GM18867 (cell line): Measurements from ENCODE around the gene LRRC8E.

Source experiments
- ATAC-seq: cut with Tn5 transposase; IDR thresholded peaks from one replicate; pipeline ENCODE4 v1.9.1; 2021; ENCODE audit warnings: mild to moderate bottlenecking, moderate library complexity; ENCODE audit not compliant: unreplicated experiment

Gene LRRC8E

DNA sequence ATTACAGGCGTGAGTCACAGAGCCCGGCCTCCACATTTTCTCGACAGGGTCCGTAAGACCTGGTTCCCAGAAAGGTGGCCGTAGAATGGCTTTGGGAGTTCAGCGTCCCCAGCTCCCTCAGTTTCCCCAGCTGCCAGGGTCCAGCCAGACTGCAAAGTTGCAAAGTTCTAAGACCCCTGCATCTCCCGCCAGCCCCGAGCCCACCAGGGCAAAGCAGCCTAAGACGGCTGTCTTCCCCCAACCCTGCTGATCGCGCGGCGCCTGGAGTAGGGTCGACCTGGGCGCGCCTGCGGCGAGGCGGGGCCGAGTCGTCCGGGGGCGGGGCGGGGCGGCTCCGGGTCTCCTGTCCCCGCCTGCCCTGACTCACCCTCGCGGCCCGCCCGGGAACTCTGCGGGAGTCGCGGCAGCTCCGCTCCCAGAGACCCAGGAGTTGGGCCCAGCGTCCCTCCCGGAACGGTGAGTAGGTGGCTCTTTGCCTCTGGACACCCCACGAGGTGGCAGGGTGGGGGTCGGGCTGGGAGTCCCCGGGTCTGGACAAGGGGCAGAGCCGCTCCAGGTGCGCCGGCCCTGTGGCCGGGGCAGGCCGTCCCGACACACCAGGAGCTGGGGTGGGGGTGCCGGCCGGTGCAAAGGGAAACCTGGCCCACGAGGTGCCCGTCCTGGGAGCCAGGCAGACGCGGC is at the start of gene LRRC8E:
TSS of gene LRRC8E (plus strand) at position 366 of the 681 bp plus-strand sequence. CDS start 7,094 bp downstream, outside the sequence.
- no peak for ATAC-seq

DNA sequence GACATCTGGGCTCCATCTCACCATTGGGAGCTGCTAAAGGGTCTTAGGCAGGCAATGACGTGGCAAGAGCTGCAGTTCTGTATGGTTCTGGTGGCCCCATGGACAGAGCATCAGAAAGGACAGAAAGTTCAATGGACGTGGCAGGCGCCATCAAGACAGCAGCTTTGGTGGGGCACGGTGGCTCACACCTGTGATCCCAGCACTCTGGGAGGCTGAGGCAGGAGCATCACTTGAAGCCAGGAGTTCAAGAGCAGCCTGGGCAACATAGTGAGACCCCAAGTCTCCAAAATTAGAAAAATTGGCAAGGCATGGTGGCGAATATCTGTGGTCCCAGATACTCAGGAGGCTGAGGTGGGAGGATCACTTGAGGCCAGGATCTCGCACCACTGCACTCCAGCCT is 48.8 kb upstream of the LRRC8E start:
- ATAC-seq = no peak

DNA sequence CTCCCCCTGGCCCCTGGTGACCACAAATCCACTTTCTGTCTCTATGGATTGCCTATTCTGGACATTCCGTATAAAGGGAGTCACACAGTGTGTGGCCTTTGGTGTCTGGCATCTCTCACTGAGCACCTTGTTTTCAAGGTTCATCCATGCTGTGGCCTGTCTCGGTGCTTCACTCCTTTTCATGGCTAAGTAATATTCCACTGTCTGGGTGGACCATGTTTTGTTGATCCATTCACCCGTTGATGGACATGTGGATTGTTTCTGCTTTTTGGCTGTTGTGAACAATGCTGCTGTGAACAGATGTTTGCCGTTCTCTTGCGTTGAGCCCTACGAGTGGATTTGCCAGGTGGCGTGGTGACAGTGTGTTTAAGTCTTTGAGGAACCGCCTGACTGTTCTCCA is 47.7 kb upstream of the LRRC8E start:
- ATAC-seq = no peak

DNA sequence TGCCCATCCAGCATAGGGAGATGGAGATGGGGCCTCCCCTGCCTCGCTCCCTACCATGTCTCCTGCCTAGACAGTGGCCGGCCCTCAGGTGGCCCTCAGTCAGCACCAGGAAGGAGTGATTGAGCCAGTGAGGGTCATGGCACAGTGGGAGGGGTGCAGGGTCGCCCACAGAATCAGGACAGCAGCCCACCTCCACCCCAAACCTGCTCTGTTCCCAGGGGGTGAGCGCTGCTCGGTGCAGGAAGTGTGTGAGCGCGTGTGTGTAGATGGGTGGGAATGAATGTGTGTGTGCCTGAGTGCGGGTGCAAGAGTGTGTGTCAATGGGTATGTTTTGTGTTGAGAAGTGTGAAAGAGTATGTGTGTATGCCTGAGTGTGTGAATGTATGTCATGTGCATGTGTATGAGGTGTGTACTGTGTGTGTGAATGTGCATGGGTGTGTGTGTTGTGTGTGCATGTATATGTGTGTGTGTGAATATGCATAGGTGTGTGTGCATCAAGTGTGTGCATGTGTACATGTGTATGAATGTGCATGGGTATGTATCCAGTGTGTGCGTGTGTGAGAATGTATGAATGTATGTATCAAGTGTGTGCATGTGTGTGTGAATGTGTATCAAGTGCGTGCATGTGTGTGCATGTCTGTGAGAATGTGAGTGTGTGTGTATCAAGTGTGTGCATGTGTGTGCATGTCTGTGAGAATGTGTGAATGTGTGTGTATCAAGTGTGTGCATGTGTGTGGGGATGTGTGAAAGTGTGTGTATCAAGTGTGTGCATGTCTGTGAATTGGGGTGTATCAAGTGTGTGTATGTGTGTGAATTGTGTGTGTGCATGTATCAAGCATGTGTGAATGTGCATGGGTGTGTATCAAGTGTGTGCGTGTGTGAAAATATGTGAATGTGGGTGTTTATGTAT is 46.3 kb upstream of the LRRC8E start:
- ATAC-seq = no peak

DNA sequence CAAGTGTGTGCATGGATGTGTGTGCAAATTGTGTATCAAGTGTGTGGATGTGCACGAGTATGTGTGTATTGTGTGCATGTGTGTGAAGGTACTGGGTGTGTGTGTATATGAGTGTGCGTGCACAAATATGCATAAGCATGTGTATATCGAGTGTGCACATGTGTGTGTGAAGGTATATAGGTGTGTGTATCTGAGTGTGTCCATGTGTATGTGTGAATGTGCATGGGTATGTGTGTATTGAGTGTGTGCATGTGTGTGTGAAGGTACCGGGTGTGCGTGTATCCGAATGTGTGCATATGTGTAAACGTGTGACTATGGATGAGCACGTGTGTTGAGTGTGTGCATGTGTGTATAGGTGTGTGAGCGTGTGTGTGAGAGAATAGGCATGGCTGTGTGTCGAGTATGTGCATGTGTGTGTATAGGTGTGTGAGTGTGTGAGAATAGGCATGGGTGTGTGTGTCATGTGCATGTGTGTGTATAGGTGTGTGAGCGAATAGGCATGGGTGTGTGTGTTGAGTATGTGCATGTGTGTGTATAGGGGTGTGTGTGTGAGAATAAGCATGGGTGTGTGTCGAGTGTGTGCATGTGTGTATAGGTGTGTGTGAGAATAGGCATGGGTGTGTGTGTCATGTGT is 45.5 kb upstream of the LRRC8E start:
- ATAC-seq = no peak

DNA sequence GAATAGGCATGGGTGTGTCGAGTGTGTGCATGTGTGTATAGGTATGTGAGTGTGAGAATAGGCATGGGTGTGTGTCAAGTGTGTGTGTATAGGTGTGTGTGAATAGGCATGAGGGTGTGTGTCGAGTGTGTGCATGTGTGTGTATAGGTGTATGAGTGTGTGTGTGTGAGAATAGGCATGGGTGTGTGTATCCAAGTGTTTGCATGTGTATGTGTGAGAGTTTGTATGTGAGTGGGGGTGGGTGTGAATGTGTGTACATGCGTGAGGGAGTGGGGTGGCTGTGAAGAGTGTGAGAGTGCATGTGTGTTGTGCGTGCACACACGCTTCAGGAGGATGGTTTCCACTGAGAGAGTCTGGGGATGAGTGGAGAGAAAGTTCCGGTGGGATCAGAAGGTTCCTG is 44.8 kb upstream of the LRRC8E start:
- no peak for ATAC-seq

DNA sequence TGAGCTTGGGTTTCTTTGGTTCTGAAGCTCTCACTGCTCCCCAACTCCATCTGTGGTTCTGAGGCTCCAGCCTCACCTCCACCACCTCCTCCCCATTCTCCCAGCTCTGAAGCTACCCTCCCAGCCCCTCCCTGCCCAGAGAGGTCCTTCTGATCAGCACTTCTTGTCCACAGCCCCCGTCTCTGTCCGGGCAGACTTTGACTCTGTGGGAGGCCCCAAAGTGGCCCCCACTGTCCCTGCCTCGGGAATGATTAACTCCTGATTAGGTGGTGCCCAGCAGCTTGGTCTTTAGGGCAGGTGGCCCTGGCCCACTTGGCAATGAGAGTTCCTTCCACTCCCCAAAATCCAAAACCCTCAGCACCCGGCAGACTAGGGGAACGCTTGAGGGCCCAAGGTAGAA is 43.9 kb upstream of the LRRC8E start:
- ATAC-seq = no peak

DNA sequence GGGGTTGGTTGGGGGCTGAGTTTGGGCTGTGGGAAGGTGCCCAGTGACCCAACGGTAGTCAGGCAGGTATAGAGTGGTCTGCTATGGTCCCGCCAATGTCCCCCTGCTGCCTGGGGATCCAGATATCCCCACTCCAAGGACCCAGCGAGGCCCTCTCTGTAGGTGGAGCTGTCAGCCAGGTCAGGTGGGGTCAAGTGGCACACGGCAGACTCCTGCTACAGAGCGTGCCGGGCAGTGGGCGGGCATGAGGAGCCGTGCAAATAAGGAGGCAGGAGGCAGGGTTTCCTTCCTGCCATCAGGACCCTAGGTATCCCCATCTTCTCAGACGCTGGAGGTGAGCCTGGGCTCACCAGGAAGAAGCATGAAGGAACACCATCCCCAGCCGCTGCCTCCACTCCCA is 43.4 kb upstream of the LRRC8E start:
- no peak for ATAC-seq

DNA sequence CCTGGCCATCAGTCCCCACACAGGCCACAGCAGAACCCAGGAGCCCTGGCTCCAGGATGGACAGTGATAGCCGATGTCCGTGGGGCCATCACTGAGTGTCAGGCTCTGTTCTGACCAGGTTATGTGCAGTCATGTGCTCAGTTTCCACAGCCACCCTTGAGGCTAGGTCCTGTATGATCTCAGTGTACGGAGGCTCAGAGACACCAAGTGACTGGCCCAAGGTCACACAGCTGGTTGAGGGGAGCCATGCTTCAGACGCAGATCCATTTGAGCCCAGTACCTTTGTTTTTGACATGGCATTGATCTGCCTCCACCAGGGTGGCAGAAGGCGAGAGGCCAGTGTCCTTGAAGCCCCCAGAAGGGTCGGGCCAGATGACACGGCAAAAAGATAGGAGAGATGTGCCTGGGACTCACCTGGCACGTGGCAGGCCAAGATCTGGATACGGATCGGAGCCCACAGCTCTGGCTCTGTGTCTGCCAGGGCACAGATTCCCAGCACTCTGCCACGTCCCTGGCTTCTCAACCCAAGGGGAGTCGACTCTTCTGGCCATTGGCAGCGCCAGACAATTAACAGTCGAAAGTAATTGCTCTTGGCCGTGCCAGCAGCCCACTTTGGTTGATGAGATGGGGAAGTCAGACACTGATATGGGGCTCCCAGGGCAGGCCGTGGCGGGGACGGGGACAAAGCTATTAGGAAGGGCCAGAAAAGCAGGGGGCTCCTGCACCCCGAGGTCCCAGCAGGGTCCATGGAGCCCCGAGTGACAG is 42.7 kb upstream of the LRRC8E start:
- no peak for ATAC-seq

DNA sequence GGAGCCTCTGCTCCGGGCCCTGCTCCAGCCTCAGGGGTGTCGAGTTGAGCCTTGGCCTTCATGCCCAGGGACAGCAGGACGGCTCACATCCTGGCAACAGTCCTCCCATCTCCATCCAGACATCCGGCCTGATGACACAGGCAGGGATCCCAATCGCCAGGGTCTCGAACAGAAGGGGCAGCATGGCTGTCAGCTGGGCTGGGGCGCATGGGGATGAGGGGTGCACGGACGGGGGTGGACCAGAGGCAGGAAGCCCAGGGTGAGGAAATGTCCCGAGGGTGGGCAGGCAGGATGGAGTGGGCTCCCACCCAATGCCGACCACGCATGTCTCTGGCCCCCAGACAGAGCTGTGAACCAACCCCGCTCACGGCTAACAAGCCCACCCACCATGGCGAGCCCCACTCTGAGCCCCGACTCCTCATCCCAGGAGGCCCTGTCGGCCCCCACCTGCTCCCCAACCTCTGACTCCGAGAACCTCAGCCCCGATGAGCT is 42.1 kb upstream of the LRRC8E start:
- ATAC-seq = no peak

DNA sequence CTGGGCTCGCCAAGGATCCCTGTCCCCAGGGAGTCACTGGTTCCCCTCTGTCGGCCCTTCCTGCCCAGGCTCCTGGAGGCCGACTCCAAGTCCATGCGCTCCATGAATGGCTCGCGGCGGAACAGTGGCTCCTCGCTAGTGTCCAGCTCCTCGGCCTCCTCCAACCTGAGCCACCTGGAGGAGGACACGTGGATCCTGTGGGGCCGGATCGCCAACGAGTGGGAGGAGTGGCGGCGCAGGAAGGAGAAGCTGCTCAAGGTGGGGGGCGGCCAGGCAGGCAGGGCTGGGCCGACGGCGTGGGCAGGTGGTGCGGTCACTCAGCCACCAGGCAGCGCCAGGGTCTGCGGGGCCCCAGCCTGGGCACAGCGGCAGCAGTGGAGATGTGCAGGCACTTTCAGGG is 40.6 kb upstream of the LRRC8E start:
- no peak for ATAC-seq

DNA sequence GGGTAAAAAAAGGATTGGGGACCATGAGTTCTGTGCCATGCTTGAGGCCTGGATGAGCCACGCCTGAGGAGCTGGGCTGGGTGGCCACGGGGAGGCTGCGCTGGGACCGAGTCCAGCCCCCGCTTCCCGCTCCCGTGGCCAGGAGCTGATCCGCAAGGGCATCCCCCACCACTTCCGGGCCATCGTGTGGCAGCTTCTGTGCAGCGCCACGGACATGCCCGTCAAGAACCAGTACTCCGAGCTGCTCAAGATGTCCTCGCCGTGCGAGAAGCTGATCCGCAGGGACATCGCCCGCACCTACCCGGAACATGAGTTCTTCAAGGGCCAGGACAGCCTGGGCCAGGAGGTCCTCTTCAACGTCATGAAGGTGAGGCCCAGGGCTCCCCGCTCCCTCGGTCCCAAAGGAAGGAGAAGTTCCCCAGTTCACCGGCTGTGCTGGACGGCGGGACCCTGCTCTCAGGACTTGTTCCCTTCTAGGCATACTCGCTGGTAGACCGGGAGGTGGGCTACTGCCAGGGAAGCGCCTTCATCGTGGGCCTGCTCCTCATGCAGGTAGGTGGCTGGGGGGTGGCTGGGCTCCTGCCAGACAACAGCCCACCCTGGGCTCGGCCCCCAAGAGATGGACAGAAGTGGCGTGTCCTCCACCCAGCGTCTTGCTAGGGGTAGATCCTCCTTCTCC is 39.4 kb upstream of the LRRC8E start:
- no peak for ATAC-seq

DNA sequence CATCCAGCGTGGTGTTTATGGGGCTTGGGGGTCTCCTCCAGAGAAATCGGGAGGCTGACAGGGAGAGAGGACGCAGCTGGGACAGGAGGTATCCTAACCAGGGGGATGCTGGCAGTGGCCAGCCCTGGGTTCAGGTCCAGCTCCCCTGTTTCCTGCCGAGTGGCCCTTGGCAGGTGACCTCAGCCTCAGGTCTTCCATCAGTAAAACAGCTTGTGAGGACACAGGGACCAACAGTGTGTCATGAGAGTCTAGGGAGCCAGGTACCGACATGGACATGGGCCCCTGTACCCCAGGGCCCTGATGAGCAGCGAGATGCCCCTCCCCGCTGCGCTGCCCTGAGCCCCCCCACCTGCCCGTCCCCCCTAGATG is 38.7 kb upstream of the LRRC8E start:
- ATAC-seq = no peak

DNA sequence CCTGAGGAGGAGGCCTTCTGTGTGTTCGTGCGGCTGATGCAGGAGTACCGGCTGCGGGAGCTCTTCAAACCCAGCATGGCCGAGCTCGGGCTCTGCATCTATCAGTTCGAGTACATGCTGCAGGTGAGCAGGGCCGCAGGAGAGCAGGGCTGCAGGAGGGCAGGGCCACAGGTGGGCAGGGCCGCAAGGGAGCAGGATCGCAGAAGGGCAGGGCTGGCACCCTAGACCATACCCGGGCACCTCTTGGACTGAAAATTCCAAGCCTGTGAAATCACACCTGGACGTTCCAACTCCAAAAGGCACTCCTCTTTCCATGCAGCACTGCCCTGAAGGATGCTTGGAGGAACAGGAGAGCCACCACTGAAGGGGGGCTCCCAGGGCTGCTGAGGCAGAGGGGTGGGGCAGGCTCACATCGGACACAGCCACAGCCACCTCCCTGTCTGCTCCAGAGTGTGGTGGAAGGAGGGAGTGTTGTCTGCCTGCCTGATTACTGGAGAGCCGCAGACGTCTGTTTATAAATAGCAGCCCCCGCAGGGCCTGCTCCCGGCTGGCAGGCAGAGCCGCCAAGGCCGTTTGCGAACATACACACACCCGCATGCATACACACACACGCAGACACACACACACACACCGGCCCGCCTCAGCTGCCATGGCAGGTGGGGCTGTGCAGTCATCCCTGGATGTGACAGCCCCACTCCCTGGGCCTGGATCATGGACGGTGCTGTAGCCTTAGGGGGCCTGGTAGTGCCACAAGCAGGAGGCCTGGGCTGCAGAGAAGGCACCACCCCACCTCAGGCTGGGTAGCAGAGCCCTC is 38.1 kb upstream of the LRRC8E start:
- no peak for ATAC-seq

DNA sequence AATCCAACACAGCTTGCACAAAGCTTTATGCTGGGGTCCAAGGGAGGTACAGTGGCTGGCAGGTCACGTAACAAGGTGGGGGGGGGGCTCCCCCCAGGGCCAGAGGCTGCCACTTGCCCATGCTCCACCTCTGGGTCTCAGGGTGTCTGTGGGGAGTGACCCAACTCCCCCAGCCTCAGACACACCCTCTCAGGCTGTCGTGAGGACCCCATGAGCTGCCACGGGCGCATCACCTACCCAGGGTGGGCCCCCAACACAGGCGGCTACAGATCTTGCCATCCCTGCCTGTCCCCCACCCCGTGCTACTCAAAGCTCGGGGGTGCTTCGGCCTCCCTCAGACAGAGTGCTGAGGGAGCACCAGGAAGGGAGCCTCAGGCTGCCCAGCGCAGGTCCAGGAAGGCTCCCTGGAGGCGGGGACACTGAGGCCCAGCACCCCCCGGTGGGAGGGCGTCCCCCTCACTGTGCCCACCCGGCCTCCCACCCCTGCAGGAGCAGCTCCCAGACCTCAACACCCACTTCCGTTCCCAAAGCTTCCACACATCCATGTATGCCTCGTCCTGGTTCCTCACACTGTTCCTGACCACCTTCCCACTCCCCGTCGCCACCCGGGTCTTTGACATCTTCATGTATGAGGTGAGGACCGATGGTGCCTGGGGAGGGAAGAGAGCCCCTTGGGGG is 37.2 kb upstream of the LRRC8E start:
- ATAC-seq = no peak

DNA sequence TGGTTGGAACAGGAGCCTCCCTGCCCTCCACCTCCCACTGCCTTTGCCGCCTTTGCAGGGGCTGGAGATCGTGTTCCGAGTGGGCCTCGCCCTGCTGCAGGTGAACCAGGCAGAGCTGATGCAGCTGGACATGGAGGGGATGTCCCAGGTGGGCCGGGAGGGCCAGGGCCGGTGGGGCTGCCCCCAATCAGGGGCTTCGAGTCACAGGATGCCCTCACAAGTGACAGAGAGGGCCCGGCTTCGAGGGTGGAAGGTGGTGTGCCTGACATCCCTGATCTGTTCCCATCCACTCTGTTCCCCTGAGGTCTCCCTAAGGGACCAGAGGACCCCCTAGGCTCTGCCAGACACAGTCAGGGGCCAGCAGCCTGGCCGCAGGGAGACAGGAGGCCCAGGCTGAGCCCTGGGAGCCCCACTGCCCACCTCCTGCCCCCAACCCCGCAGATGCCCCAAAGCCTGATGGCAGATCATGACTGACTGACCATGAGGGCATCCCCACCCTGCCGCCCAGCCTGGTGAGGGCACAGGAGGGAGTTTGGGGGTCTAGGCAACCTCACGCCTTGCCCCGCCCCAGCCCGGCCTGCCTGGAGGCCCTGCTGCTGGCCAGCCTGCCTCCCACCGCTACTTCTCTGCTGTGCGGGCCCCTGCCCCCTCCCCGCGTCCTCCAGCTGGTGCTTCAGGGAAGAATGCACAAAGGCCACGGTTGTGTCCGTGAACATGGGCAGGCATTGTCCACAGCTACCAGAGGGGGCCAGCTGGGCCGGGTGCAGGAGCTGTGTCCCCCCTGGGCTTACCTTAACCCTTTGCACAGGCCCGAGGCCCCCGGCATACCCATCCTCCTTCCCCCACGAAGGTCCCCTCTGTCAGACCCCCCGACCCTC is 36.4 kb upstream of the LRRC8E start:
- ATAC-seq = no peak

DNA sequence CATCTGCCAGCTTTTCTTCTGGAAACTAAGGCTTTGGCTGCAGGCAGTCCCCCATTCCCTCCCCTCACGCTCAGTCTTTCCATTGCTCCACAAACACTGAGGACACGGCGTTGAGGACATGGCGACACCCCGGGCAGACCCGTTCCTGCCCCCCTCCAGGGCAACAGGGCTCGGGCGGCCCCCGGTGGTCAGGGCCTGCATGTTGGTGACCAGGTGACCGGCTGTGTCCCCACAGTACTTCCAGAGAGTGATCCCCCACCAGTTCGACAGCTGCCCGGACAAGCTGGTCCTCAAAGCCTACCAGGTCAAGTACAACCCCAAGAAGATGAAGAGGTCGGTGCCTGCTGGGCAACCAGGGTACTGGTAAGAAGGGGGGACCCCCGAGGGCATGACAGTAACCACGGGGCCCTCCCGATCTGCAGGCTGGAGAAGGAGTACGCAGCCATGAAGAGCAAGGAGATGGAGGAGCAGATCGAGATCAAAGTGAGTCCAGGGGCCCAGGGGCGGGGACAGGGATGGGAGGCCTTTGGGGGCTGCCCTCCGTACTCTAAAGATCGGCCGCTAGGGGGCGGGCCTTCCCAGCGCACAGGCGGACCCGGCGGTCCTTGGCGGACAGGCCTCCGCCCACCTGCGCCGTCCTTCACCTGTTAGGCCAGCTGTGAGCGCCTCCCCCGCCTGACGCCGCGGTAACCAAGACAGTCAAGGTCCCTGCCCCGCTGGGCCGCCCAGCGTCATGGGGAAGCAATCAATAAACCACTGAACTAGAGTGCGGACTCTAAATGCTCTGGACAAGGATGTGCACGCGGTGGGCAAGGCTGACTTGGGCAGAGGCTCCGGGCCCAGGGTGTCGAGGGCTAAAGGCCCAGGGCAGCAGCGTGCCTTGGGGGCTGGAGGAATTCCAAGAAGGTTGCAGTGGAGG is 35.2 kb upstream of the LRRC8E start:
- ATAC-seq = no peak
